GM19397 (cell line): ENCODE data around the gene DPT.

Source experiments
- ATAC-seq: cut with Tn5 transposase; IDR thresholded peaks from one replicate; pipeline ENCODE4 v1.9.1; 2021; ENCODE audit warnings: mild to moderate bottlenecking, moderate library complexity; ENCODE audit not compliant: unreplicated experiment

Gene DPT

DNA sequence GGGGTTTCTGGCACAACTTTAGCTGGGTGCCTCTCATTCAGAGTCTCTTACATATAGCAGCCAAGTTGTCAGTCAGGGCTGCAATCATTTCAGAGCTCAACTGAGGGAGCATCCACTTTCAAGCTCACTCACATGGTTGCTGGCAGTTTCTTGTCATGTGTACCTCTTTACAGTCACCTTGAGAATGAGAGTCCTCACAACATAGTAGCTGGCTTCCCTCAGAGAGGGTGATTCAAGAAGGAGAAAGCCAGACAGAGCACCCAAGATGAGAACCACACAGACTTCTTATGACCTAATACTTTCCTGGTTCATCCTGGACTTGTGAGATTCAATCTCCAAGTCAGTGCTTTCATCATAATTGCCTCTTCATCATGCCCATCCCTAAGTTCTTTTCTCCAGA lies 57.2 kb downstream of the DPT start:
- ATAC-seq = no peak

DNA sequence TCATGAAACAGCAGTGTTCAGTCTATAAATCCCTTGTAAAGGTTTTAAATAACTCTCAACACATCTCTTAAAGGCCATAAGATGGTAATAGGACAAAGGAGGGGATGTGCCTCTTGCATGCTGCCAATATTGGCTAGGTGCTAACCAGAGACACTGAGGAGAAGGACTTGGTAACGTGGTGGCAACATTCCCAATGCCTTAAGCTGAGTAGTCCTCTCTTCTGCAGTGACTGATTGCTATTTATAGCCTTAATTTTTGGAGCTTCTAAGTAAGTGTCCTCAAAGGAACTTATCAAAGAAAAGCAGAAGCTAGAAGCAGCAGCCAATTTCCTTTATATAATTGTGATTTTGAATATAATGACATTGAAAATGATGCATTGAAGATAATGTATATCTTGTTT lies 63.0 kb downstream of the DPT start:
- ATAC-seq = no peak

DNA sequence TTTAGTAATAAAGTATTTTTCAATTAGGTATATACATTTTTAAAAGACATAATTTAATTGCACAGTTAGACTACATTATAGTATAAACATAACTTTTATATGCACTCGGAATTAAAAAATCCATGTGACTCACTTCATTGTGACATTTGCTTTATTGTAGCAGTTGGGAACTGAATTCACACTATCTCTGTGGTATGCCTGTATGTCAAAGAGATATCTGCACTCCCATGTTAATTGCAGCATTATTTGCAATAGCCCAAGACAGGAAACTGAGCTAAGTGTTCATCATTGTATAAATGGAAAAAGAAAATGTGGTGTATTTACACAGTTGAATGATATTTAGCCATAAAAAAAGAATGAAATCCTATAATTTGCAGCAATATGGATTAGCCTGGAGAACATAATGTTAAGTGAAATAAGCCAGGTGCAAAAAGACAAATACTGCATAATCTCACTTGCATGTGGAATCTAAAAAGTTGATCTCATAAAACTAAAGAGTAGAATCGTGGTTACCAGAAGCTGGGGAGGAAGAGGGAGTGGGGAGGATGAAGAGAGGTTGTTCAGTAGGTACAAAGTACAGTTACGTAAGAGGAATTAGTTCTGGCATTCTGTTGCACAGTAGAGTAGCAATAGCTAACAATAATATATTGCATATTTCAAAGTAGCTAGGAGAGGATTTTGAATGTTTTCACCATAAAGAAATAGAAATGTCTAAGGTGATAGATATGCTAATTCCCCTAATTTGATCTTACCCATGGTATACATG lies 64.8 kb downstream of the DPT start:
- no peak for ATAC-seq

DNA sequence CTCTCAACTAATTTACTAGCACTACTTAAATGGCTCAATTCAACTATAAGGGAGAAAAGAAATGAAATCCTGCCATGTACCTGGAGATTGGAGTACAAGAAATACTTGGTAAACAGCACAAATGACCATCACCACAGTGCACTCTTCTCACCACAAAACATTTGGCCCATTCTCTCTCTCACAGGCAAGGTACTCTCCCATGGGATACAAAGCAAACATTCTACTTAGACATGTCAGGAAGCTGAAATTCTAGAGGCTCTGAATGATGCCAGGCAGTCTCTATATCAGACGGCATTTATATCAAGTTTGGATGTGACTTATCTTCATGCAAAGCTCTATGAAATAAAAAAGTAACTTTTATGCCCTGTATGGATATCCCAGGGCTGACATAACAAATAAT lies 72.5 kb downstream of the DPT start:
- ATAC-seq = no peak

DNA sequence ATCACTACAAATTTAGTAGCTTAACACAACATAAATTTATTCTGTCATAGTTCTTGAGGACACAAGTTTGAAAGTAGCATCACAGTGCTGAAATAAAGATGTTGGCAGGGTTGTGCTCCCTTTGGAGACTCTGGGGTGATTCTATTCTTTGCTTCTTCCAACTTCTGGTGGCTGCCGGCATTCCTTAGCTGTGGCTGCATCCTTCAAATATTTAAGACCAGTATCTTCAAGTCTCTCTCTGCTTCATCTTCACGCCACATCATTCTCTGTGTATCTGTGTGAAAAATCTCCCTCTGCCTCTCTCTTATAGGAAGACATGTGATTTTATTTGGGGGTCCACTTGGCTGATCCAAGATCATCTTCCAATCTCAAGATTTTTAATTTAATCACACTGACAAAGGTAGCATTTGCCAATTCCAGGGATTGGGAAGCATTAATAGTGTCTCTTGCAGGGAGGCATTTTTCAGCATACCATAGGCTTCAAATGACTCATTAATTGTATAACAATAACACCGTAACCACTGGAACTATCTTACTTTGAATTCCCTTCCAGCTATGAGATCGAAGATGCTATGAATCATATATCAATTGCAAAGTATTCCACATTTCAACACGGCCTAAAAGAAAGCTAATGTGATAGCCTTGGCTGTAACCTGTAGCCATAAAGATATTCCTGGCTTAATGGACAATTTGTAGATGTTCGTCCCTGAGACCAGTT lies 74.6 kb downstream of the DPT start:
- ATAC-seq = no peak

DNA sequence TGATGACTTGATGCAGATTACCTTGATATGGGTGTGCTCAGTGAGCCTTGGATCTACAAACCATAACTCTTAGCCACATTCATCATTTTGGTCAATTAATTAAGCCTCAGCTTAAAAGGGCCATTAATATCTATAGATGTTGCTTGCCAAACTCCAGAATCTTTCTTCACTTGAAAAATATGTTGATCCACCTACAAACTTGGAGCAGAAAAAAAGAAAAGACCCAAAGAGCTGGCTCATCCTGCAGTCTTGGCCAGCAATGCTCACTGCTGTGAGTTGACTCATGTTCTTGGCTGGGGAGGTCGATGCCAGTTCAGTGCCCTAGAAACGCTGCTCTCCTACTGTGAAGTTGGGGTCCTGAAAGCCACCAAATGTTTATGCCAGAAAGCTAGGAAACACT lies 75.4 kb downstream of the DPT start:
- no peak for ATAC-seq

DNA sequence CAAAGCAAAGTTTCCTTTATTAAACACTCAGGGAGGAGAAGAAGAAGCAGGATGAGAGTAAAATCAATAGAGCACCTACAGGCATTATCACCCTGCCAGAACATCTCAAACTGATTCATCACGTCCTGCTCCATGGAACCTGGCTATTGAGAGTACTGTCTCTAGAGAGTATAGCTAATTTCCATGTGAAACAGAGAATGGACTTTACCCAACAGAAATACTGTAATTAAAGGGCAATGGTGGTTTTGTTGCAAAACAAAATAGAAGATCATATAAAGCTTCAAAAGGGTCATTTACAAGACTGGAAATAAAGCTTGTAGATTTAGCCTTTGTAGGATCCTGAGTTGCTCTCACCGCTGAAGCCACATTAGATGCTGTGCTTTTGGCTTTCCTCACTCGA lies 83.3 kb downstream of the DPT start:
- ATAC-seq = no peak
